Ishikawa (cell line): ENCODE measurements around the gene MRPL19.

ENCODE experiments used
- CEBPB ChIP-seq: IDR thresholded peaks from 2 replicates; pipeline ENCODE4 v1.6.1; 2012
- CREB1 ChIP-seq: IDR thresholded peaks from 2 replicates; pipeline ENCODE4 v1.6.1; 2012; ENCODE audit warnings: low read depth
- EGR1 ChIP-seq: IDR thresholded peaks from 2 replicates; pipeline ENCODE4 v1.6.1; 2012
- EP300 ChIP-seq: IDR thresholded peaks from 2 replicates; pipeline ENCODE4 v1.6.1; 2012; ENCODE audit warnings: borderline replicate concordance
- FOXM1 ChIP-seq: IDR thresholded peaks from 2 replicates; pipeline ENCODE4 v1.6.1; 2012; ENCODE audit warnings: low read depth, borderline replicate concordance
- MAX ChIP-seq: IDR thresholded peaks from 2 replicates; pipeline ENCODE4 v1.6.1; 2012
- NFIC ChIP-seq: IDR thresholded peaks from 2 replicates; pipeline ENCODE4 v1.6.1; 2012
- RAD21 ChIP-seq: IDR thresholded peaks from 2 replicates; pipeline ENCODE4 v1.6.1; 2012; ENCODE audit warnings: low read depth
- REST ChIP-seq: IDR thresholded peaks from 2 replicates; pipeline ENCODE4 v1.6.1; 2012; ENCODE audit warnings: low read depth, mild to moderate bottlenecking
- TAF1 ChIP-seq: IDR thresholded peaks from 2 replicates; pipeline ENCODE4 v1.6.1; 2012; ENCODE audit warnings: low read depth, mild to moderate bottlenecking
- TCF12 ChIP-seq: IDR thresholded peaks from 2 replicates; pipeline ENCODE4 v1.6.1; 2012; ENCODE audit warnings: low read depth
- TEAD4 ChIP-seq: IDR thresholded peaks from 2 replicates; pipeline ENCODE4 v1.6.1; 2012
- YY1 ChIP-seq: IDR thresholded peaks from 2 replicates; pipeline ENCODE4 v1.6.1; 2012; ENCODE audit warnings: low read depth
- TF ChIP-seq, protein P1 (sequence below): IDR thresholded peaks from 2 replicates; pipeline ENCODE4 v1.6.1; 2012

GRCh38 chr2:75676464-75676863 is 29.9 kb downstream of the MRPL19 start:
- TF ChIP-seq EP300 (no peak), NFIC (no peak), EGR1 (no peak), TAF1 (no peak), TCF12 (no peak), CREB1 (no peak), MAX (no peak), REST (no peak), CEBPB (no peak), TEAD4 (no peak), FOXM1 (no peak), RAD21 (no peak), YY1 (no peak)
- TF ChIP-seq, protein P1, sequence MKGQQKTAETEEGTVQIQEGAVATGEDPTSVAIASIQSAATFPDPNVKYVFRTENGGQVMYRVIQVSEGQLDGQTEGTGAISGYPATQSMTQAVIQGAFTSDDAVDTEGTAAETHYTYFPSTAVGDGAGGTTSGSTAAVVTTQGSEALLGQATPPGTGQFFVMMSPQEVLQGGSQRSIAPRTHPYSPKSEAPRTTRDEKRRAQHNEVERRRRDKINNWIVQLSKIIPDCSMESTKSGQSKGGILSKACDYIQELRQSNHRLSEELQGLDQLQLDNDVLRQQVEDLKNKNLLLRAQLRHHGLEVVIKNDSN = no peak
